ENCODE results near the gene MYCL. TPM values are rescaled to one million over a fixed set of nuclear protein-coding genes. Genes with fewer than 3 reads are reported as not detected.

The MYCL gene
- total and polyA plus RNA-seq, 2 of the 4 experiments (the other 2 are of a cell fraction) = 0.72 to 0.87 TPM

DNA sequence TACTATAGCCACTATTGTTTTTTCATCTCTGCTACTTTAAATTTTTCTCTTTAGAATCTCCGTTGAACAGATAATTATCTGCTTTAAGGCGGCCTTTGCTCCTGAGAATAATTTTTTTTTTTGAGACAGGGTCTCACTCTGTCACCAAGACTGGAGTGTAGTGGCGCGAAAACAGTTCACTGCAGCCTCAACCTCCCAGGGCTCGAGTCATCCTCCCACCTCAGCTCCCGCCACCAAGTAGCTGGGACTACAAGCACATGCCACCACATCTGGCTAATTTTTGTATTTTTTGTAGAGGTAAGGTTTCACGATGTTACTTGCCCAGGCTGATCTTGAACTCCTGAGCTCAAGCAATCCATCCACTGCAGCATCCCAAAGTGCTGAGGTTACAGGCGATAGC lies 47.0 kb downstream of the MYCL start:
- no peak overlapping the region for H2AK9ac ChIP-seq (replicated peaks; ENCODE audit: low read depth, low read length, poor library complexity)
- no peak overlapping the region for H3K4me3 ChIP-seq (ENCODE audit: insufficient read depth, low read depth, low read length)
- no peak overlapping the region for H3K56ac ChIP-seq (ENCODE audit: extremely low read depth, insufficient read depth, low read length)
- H3K4me1 ChIP-seq (ENCODE audit: control insufficient read depth, insufficient read depth, low read length) = peaks cover 5% of the 10 kb centered on the region
- BruUV-seq (replicated peaks) = no TSS peak
- ChIA-PET CTCF (interaction anchor here (0.5 kb wide), 1 partner anchor 59 kb away, joined by 3 read pairs; no protein-coding TSS in a partner anchor), POLR2A (ENCODE audit: unreplicated experiment) (no interaction called here)
- H2BK20ac ChIP-seq (ENCODE audit: low read depth, low read length) = no peak overlapping the region
- no peak overlapping the region for H4K5ac ChIP-seq (ENCODE audit: low read depth, low read length)
- no peak overlapping the region for H2BK120ac ChIP-seq (ENCODE audit: low read depth, low read length)
- H3K27ac ChIP-seq (ENCODE audit: insufficient read depth, low read length) = no peak overlapping the region
- no peaks in the 10 kb centered on the region for H3K27me3 ChIP-seq (ENCODE audit: control insufficient read depth, insufficient read depth, low read length)
- intact Hi-C loops (cut with micrococcal nuclease) (no loop called here), in situ Hi-C loops (cut with MboI; ENCODE audit: low sequenced_read_pairs) (no loop called here), dilution Hi-C loops (cut with HindIII; ENCODE audit: low sequenced_read_pairs, unreplicated experiment) (no loop called here)
- H3K23ac ChIP-seq (ENCODE audit: low read depth, low read length) = no peak overlapping the region
- H4K20me1 ChIP-seq (ENCODE audit: insufficient read depth, low read length) = peaks cover 21% of the 10 kb centered on the region
- H3K14ac ChIP-seq (replicated peaks; ENCODE audit: low read depth, low read length) = no peak overlapping the region
- no peak overlapping the region for H2BK15ac ChIP-seq (ENCODE audit: low read depth, low read length)
- ATAC-seq (ENCODE audit: low read depth) (no peak), DNase-seq (no peak)
- H3K9me3 ChIP-seq (ENCODE audit: control insufficient read depth, insufficient read depth, low read length) = no peaks in the 10 kb centered on the region
- no peak overlapping the region for H2AK5ac ChIP-seq (ENCODE audit: low read depth, low read length)
- H2AFZ ChIP-seq (replicated peaks; ENCODE audit: low read length, poor library complexity) = no peak overlapping the region
- no peak overlapping the region for H3K4me2 ChIP-seq (ENCODE audit: low read depth, low read length)
- no CpG with 5 or more reads among the region's 8 CpGs for WGBS, 2 experiments (ENCODE audit: extremely low coverage in 2 of 2, insufficient read length in 1 of 2)
- H3K36me3 ChIP-seq (ENCODE audit: control insufficient read depth, insufficient read depth, low read length) = peaks cover 6% of the 10 kb centered on the region
- no peak overlapping the region for H3K9ac ChIP-seq (ENCODE audit: low read depth, low read length)
- no peak overlapping the region for H4K8ac ChIP-seq (ENCODE audit: low read depth in 2 of 2, low read length in 2 of 2)
- no peak overlapping the region for H3K4ac ChIP-seq (ENCODE audit: low read depth, low read length)
- H2BK5ac ChIP-seq (ENCODE audit: low read depth, low read length, poor library complexity, severe bottlenecking) = no peak overlapping the region
- peaks cover 15% of the 10 kb centered on the region for H3K9me1 ChIP-seq (ENCODE audit: insufficient read depth, low read length)
- no peak overlapping the region for H3K18ac ChIP-seq (ENCODE audit: low read depth, low read length)
- H4K91ac ChIP-seq (ENCODE audit: insufficient read depth, low read depth, low read length) = no peak overlapping the region
- no peak for TF ChIP-seq NFE2L2 (IDR thresholded peaks at IDR 0.05; ENCODE audit: low read depth, low read length)
- no peak for TF ChIP-seq SMC3 (IDR thresholded peaks at IDR 0.05; ENCODE audit: low read depth, low read length)
- TF ChIP-seq RAD21 (IDR thresholded peaks at IDR 0.05; ENCODE audit: low read length) = no peak
- no peak for TF ChIP-seq MAZ (IDR thresholded peaks at IDR 0.05; ENCODE audit: borderline replicate concordance, low read depth, low read length)
- TF ChIP-seq, protein P1, sequence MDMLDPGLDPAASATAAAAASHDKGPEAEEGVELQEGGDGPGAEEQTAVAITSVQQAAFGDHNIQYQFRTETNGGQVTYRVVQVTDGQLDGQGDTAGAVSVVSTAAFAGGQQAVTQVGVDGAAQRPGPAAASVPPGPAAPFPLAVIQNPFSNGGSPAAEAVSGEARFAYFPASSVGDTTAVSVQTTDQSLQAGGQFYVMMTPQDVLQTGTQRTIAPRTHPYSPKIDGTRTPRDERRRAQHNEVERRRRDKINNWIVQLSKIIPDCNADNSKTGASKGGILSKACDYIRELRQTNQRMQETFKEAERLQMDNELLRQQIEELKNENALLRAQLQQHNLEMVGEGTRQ (IDR thresholded peaks at IDR 0.05; ENCODE audit: low read depth, low read length) = no peak
- TF ChIP-seq BHLHE40 (IDR thresholded peaks at IDR 0.05; ENCODE audit: low read depth, low read length) = no peak
- TF ChIP-seq MAFK (IDR thresholded peaks at IDR 0.05; ENCODE audit: low read depth, low read length) = no peak
- no peak for TF ChIP-seq MXI1 (IDR thresholded peaks at IDR 0.05; ENCODE audit: borderline replicate concordance, low read depth, low read length)
- TF ChIP-seq FOS (IDR thresholded peaks at IDR 0.05; ENCODE audit: low read depth, low read length) = no peak
- TF ChIP-seq, protein P2, sequence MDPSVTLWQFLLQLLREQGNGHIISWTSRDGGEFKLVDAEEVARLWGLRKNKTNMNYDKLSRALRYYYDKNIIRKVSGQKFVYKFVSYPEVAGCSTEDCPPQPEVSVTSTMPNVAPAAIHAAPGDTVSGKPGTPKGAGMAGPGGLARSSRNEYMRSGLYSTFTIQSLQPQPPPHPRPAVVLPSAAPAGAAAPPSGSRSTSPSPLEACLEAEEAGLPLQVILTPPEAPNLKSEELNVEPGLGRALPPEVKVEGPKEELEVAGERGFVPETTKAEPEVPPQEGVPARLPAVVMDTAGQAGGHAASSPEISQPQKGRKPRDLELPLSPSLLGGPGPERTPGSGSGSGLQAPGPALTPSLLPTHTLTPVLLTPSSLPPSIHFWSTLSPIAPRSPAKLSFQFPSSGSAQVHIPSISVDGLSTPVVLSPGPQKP (IDR thresholded peaks at IDR 0.05; ENCODE audit: borderline replicate concordance, low read depth, low read length) = no peak
- no peak for TF ChIP-seq CHD1 (IDR thresholded peaks at IDR 0.05; ENCODE audit: low read depth, low read length)
- no peak for TF ChIP-seq RFX5 (IDR thresholded peaks at IDR 0.05; ENCODE audit: low read depth, low read length)
- no peak for TF ChIP-seq CEBPB (IDR thresholded peaks at IDR 0.05; ENCODE audit: low read depth, low read length)
- H3K79me1 ChIP-seq (ENCODE audit: low read depth in 1 of 2, low read length in 2 of 2) = peaks cover 30 to 48% of the 10 kb centered on the region in 2 experiments

All from IMR-90 (cell line).